ENCODE data around the gene KIF9.
"Not testable (repeated sequence)": the region's sequence is repeated elsewhere in the genome, so short reads cannot be mapped to it uniquely, and the experiment has no call there.

The KIF9 gene

DNA sequence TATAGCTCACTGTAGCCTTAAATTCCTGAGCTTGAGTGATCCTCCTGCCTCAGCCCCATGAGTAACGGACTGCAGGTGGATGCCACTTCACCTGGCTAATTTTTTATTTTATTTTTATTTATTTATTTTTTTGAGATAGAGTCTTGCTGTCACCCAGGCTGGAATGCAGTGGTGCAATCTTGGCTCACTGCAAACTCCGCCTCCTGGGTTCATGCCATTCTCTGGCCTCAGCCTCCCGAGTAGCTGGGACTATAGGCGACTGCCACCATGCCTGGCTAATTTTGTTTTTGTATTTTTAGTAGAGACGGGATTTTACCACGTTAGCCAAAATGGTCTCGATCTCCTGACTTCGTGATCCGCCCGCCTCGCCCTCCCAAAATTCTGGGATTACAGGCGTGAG lies 102.6 kb downstream of the KIF9 start:
- FAIRE-seq = not testable (repeated sequence)
